Caki2 (cell line): Measurements from ENCODE around the gene PAX3. TPM values are rescaled to one million over a fixed set of nuclear protein-coding genes. Genes with fewer than 3 reads are reported as not detected.

ENCODE experiments used
- DNase-seq: peaks from one replicate; pipeline ENCODE4 v3.0.0-alpha.2; 2015; ENCODE audit warnings: low read depth
- in situ Hi-C: cut with HindIII; loops from 2 replicates; pipeline ENCODE4 v1.10.0; 2016; ENCODE audit warnings: low sequenced_read_pairs, low pct_unique_long_range_greater_than_20kb, mixed read lengths
- total RNA-seq: library from RNA; depleted of rRNA; stranded (reverse); fragments of >200 nt; shearing (Covaris generic); gene quantifications from 2 replicates; pipeline ENCODE4 v1.2.3, GENCODE V29; 2014; ENCODE audit warnings: low replicate concordance

PAX3 gene
- total RNA-seq, 1 experiment from 2014 or later, result not detected

GRCh38 chr2:222311978-222312738 lies 13.4 kb upstream of the PAX3 start:
- no peak for DNase-seq
- in situ Hi-C loops, result no loop called here

- no peak for DNase-seq
- in situ Hi-C loops, result no loop called here
Measured at GRCh38 chr2:222311319-222311977, 12.7 kb upstream of the PAX3 start.

- in situ Hi-C loops, result no loop called here
- DNase-seq, result no peak
Measured at GRCh38 chr2:222310747-222311318, 12.0 kb upstream of the PAX3 start.

GRCh38 chr2:222309766-222310165 lies 11.0 kb upstream of the PAX3 start:
- in situ Hi-C loops, result no loop called here
- no peak for DNase-seq

GRCh38 chr2:222309361-222309760 lies 10.6 kb upstream of the PAX3 start:
- in situ Hi-C loops, result no loop called here
- no peak for DNase-seq

- in situ Hi-C loops, result no loop called here
- DNase-seq, result no peak
Measured at GRCh38 chr2:222307978-222308730, 9.4 kb upstream of the PAX3 start.

GRCh38 chr2:222307143-222307756 lies 8.5 kb upstream of the PAX3 start:
- no peak for DNase-seq
- in situ Hi-C loops, result no loop called here

- in situ Hi-C loops, result no loop called here
- no peak for DNase-seq
Measured at GRCh38 chr2:222306393-222307142, 7.8 kb upstream of the PAX3 start.

GRCh38 chr2:222305516-222306392 lies 7.0 kb upstream of the PAX3 start:
- in situ Hi-C loops, result no loop called here
- DNase-seq, result no peak

GRCh38 chr2:222304737-222305515 lies 6.1 kb upstream of the PAX3 start:
- DNase-seq, result no peak
- in situ Hi-C loops, result no loop called here

GRCh38 chr2:222303828-222304736 lies 5.3 kb upstream of the PAX3 start:
- in situ Hi-C loops, result no loop called here
- DNase-seq, result no peak

GRCh38 chr2:222303045-222303827 lies 4.4 kb upstream of the PAX3 start:
- in situ Hi-C loops, result no loop called here
- DNase-seq, result no peak

GRCh38 chr2:222302178-222303018 lies 3.6 kb upstream of the PAX3 start:
- in situ Hi-C loops, result no loop called here
- DNase-seq, result no peak

GRCh38 chr2:222301796-222302118 lies 3.0 kb upstream of the PAX3 start:
- in situ Hi-C loops, result no loop called here
- no peak for DNase-seq
